Progenitor cell of endocrine pancreas (in vitro differentiated cells): Measurements from ENCODE around the gene RAB25. TPM values are rescaled to one million over a fixed set of nuclear protein-coding genes. Genes with fewer than 3 reads are reported as not detected.
A peak's percentile ranks its signal among the peaks of the same experiment; 100 is the strongest.

Source experiments
- DNase-seq: peaks from one replicate; pipeline ENCODE4 v3.0.0; 2021; ENCODE audit warnings: low spot score; ENCODE audit not compliant: unreplicated experiment
- H3K27ac Mint-ChIP-seq: 2 replicates; pipeline ENCODE4 v1.8.0; 2021; ENCODE audit warnings: mild to moderate bottlenecking, moderate library complexity, mixed read lengths
- H3K27me3 Mint-ChIP-seq: 2 replicates; pipeline ENCODE4 v1.8.0; 2021; ENCODE audit warnings: mixed read lengths
- H3K36me3 Mint-ChIP-seq: 2 replicates; pipeline ENCODE4 v1.8.0; 2022; ENCODE audit warnings: mixed read lengths; ENCODE audit not compliant: insufficient read depth
- H3K4me1 Mint-ChIP-seq: 2 replicates; pipeline ENCODE4 v1.8.0; 2021; ENCODE audit warnings: low read depth, mixed read lengths
- H3K4me3 Mint-ChIP-seq: 2 replicates; pipeline ENCODE4 v1.8.0; 2021; ENCODE audit warnings: low read depth, mild to moderate bottlenecking, moderate library complexity, mixed read lengths
- H3K9me3 Mint-ChIP-seq: 2 replicates; pipeline ENCODE4 v1.8.0; 2021; ENCODE audit warnings: low read depth, mixed read lengths
- CTCF ChIP-seq: fragments of 200-600 bp; sonication (generic); IDR thresholded peaks from one replicate; pipeline ENCODE4 v1.5.0; 2021; ENCODE audit warnings: antibody characterized with exemption, mild to moderate bottlenecking; ENCODE audit not compliant: unreplicated experiment
- total RNA-seq: library from RNA; stranded (reverse); gene quantifications from 2 replicates; pipeline ENCODE4 v1.2.1, GENCODE V29; 2021

Gene RAB25
- total RNA-seq, 1 donor from 2014 or later = 93.8 TPM

- H3K4me1 Mint-ChIP-seq = peaks cover 62% of the 10 kb centered on the region
- peak overlapping the region; percentile 75 for H3K27ac Mint-ChIP-seq
- H3K36me3 Mint-ChIP-seq = peaks cover 38% of the 10 kb centered on the region
- no peaks in the 10 kb centered on the region for H3K27me3 Mint-ChIP-seq
- DNase-seq = no peak
- H3K4me3 Mint-ChIP-seq = no peak overlapping the region
- TF ChIP-seq CTCF = no peak
- no peaks in the 10 kb centered on the region for H3K9me3 Mint-ChIP-seq
Measured at GRCh38 chr1:156075775-156076204, 14.8 kb downstream of the RAB25 start.

GRCh38 chr1:156076609-156077429 is 15.9 kb downstream of the RAB25 start:
- Mint-ChIP-seq H3K4me1 (peaks cover 62% of the 10 kb centered on the region), H3K27ac (peak overlapping the region; percentile 63), H3K36me3 (peaks cover 38% of the 10 kb centered on the region), H3K4me3 (peak overlapping the region; percentile 99), H3K27me3 (no peaks in the 10 kb centered on the region), H3K9me3 (no peaks in the 10 kb centered on the region)
- no peak for TF ChIP-seq CTCF
- no peak for DNase-seq

GRCh38 chr1:156077430-156077760 is 16.4 kb downstream of the RAB25 start:
- H3K4me3 Mint-ChIP-seq = peak overlapping the region; percentile 99
- H3K9me3 Mint-ChIP-seq = no peaks in the 10 kb centered on the region
- H3K4me1 Mint-ChIP-seq = peaks cover 62% of the 10 kb centered on the region
- H3K27me3 Mint-ChIP-seq = no peaks in the 10 kb centered on the region
- no peak for DNase-seq
- no peak for TF ChIP-seq CTCF
- peak overlapping the region; percentile 63 for H3K27ac Mint-ChIP-seq
- peaks cover 38% of the 10 kb centered on the region for H3K36me3 Mint-ChIP-seq

- H3K4me3 Mint-ChIP-seq = peak overlapping the region; percentile 99
- H3K27ac Mint-ChIP-seq = peak overlapping the region; percentile 63
- peaks cover 36% of the 10 kb centered on the region for H3K36me3 Mint-ChIP-seq
- no peaks in the 10 kb centered on the region for H3K9me3 Mint-ChIP-seq
- no peak for TF ChIP-seq CTCF
- no peaks in the 10 kb centered on the region for H3K27me3 Mint-ChIP-seq
- DNase-seq = no peak
- H3K4me1 Mint-ChIP-seq = peaks cover 62% of the 10 kb centered on the region
Measured at GRCh38 chr1:156078728-156079127, 17.8 kb downstream of the RAB25 start.

GRCh38 chr1:156079762-156080161 is 18.8 kb downstream of the RAB25 start:
- peak overlapping the region; percentile 99 for H3K4me3 Mint-ChIP-seq
- TF ChIP-seq CTCF = no peak
- no peaks in the 10 kb centered on the region for H3K9me3 Mint-ChIP-seq
- H3K27ac Mint-ChIP-seq = peak overlapping the region; percentile 98
- peaks cover 34% of the 10 kb centered on the region for H3K36me3 Mint-ChIP-seq
- DNase-seq = no peak
- H3K27me3 Mint-ChIP-seq = no peaks in the 10 kb centered on the region
- H3K4me1 Mint-ChIP-seq = peaks cover 65% of the 10 kb centered on the region
